Activated CD8-positive, alpha-beta memory T cell treated with anti-CD3 and anti-CD28 coated beads for 24 hours (primary cell): Measurements from ENCODE around the gene NTRK2.
A peak's percentile ranks its signal among the peaks of the same experiment; 100 is the strongest.

Experiments used
- DNase-seq: peaks from one replicate; pipeline ENCODE4 v3.0.0-alpha.2; 2020

Gene NTRK2

GRCh38 chr9:84686068-84686467 lies 16.5 kb downstream of the NTRK2 start:
- DNase-seq = no peak

- DNase-seq = no peak
These were observed 19.4 kb downstream of the NTRK2 start for GRCh38 chr9:84688956-84689355.

- DNase-seq = no peak
These were observed 22.1 kb downstream of the NTRK2 start for GRCh38 chr9:84691634-84692033.

- DNase-seq = no peak
These were observed 24.7 kb downstream of the NTRK2 start for GRCh38 chr9:84694248-84694647.

- no peak for DNase-seq
These were observed 27.5 kb downstream of the NTRK2 start for GRCh38 chr9:84697042-84697441.

- DNase-seq = peak; percentile 58
These were observed 28.1 kb downstream of the NTRK2 start for GRCh38 chr9:84697509-84698114.

GRCh38 chr9:84698323-84698722 lies 28.8 kb downstream of the NTRK2 start:
- no peak for DNase-seq

GRCh38 chr9:84699984-84700383 lies 30.5 kb downstream of the NTRK2 start:
- DNase-seq = no peak

- no peak for DNase-seq
These were observed 32.3 kb downstream of the NTRK2 start for GRCh38 chr9:84701801-84702200.

- DNase-seq = no peak
These were observed 32.9 kb downstream of the NTRK2 start for GRCh38 chr9:84702471-84702870.

GRCh38 chr9:84703793-84704192 lies 34.3 kb downstream of the NTRK2 start:
- no peak for DNase-seq

- no peak for DNase-seq
These were observed 35.6 kb downstream of the NTRK2 start for GRCh38 chr9:84705128-84705527.

- no peak for DNase-seq
These were observed 38.9 kb downstream of the NTRK2 start for GRCh38 chr9:84708400-84708799.

- DNase-seq = no peak
These were observed 39.5 kb downstream of the NTRK2 start for GRCh38 chr9:84709056-84709455.

- DNase-seq = no peak
These were observed 41.3 kb downstream of the NTRK2 start for GRCh38 chr9:84710701-84711397.

GRCh38 chr9:84711398-84711777 lies 41.9 kb downstream of the NTRK2 start:
- DNase-seq = no peak

- no peak for DNase-seq
These were observed 42.4 kb downstream of the NTRK2 start for GRCh38 chr9:84711936-84712335.

- no peak for DNase-seq
These were observed 46.7 kb downstream of the NTRK2 start for GRCh38 chr9:84716217-84716616.

- DNase-seq = no peak
These were observed 48.9 kb downstream of the NTRK2 start for GRCh38 chr9:84718476-84718875.

- no peak for DNase-seq
These were observed 53.0 kb downstream of the NTRK2 start for GRCh38 chr9:84722388-84722989.

GRCh38 chr9:84723426-84723825 lies 53.9 kb downstream of the NTRK2 start:
- DNase-seq = no peak

GRCh38 chr9:84731696-84732095 lies 62.2 kb downstream of the NTRK2 start:
- no peak for DNase-seq

- no peak for DNase-seq
These were observed 66.6 kb downstream of the NTRK2 start for GRCh38 chr9:84736081-84736480.

GRCh38 chr9:84736536-84736935 lies 67.0 kb downstream of the NTRK2 start:
- DNase-seq = no peak

- DNase-seq = no peak
These were observed 68.8 kb downstream of the NTRK2 start for GRCh38 chr9:84738353-84738752.
